Anterior cingulate cortex (tissue), 58 donors: ENCODE results near the gene ARHGAP15.

Experiments
- DNase-seq, 58 donors: peaks; one replicate each; lab custom pipeline; 2025; lab: John Stamatoyannopoulos, UW

The ARHGAP15 gene

DNA sequence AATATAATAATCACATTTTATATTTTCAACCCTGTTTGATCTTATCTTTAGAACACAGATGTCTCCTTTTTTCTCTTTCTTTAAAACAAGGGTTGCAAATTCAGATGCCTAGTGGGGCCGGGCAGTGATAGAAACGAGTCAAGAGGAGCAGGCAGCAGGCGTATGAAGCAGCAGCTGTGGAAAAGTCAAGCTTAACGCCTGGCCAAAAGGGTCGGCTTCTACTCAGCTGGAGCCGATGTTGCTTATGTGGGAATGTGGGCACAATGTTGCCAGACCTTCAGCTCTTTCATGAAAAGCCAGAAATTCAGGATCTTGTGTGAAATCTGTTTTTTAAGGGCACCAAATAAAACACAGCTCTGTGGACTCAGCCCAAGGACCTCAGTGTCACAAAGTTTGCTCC is 642.7 kb downstream of the ARHGAP15 start:
- no peak for DNase-seq

GRCh38 chr2:143776526-143777297 is 647.5 kb downstream of the ARHGAP15 start:
- no peak for DNase-seq

- peak in 1 of 58 donors; percentile 15 for DNase-seq
These were observed 649.8 kb downstream of the ARHGAP15 start for GRCh38 chr2:143779021-143779420.

DNA sequence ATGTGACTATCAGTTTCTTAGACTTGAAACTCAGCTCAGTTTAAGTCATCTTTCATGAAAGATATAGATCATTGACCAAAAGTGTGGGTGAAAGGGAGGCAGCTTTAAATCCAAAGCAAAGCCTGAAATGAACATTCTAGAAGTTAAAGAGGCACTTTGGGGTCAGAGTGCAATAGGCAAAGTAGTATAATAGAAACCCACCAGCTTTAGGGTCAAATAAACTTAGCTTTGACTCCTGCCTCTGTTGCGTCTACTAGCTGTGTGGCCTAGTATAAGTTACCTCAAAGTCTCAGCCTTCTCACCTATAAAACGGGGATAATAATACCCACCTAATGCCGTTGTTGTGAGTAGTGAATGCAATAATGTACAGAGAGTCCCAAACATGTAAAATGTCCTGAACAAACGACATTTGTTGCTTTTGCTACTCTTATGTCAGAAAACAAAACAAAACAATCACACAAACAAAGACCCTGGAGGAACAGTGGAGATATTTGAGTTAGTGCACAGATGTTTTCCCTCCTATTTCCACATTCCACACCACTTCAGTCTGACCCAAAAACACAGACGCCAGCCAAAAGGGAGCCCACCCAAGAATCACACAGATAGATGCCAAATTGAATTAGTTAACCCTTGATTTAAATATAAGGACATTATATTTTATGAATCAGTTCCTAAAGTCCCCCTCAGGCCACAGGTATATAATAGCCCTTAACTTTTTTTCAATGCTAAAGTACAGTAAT is 657.0 kb downstream of the ARHGAP15 start:
- no peak for DNase-seq

DNA sequence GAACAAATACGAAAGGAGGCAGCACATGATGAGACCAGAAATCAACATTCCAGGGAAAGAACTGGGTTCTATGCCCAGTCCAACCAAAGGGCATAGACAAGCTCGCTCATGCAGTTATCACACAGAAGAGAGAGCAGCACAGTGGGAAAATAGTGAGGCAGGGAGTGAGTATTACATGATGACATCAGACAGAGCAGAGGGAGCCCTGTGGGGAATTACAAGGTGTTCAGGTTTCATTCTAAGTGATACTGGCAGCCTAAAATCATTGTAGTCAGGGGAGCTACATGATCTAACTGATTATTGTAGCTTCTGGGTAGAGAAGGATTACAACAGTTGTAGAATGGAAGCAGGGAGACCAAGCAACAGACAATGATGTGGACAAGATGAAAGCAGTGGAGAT is 658.5 kb downstream of the ARHGAP15 start:
- DNase-seq: no peak

DNA sequence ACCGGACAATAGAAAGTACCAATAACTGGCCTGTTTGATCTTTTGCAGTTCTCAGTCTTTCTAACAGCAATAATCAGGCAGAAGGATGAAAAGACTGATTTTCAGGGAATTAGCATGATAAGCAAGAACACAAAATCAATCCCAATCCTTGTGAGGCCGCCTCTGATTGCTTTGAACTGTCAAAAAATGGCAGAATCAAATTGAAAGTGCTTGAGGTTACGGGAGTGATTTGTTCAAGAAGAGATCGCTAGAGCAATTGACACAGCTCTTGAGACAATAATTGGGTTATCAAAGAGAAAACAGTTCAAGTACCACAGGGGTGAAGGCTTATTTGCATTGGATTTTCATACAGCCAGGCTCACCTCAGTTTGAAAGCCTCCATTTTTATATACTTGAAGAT is 663.4 kb downstream of the ARHGAP15 start:
- no peak for DNase-seq

DNA sequence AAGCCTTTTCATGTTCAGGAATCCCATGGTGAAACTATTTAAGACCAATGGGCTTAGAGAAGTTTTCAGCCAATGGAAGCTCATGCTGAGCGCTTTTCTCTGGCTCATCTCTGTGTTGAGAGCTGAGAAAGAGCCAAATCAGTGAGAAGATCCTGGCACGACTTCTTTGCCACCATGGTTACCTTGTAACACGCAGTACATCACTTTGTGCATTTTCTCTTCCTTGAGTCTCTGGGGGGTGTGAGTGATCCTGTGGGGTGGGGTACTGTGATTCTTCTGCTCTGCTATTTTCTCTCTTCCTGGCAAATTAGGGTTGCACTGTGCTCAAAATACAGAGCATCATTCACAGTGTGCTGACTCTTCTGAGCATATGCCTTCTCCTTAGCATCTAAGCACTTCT is 664.2 kb downstream of the ARHGAP15 start:
- peak in 7 of 58 donors; percentile 1 to 47 (median 6) for DNase-seq

GRCh38 chr2:143796051-143796450 is 666.8 kb downstream of the ARHGAP15 start:
- no peak for DNase-seq

DNA sequence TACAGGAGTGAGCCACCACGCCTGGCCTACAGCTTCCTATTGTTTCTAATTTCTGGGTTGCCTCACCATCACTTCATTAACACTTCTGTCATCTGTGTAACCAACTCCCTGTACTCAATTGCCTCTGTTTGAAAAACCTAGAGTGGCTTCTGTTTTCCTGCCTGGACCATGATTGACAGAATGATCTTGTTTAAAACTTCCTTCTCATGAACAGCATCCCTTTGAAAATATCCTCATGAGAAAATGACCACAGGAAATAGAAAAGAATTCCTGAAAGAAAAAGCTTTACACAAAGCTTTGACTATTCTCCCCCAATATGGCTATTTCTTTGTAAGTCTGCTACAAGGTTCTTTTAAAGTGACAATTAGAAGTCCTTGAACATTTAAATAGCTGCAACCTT is 672.3 kb downstream of the ARHGAP15 start:
- DNase-seq: no peak

DNA sequence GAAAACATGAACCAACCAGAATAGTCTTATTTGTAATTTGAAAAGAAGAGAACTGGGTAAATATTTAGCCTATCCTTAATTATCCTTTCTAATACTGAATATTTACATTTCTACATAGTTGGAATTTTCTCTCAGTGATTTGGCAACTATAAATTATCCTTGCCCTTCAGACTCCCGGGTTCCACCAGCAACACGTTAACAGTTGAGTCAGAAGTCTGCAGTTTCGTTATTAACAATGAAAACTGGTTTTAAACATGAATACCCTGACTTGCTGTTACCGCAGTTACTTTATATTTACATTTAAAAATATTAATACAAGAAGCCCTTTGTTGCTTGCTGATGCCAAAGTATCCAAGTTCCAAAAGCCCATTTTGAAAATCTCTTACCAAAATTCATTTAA is 673.0 kb downstream of the ARHGAP15 start:
- no peak for DNase-seq

- no peak for DNase-seq
These were observed 673.8 kb downstream of the ARHGAP15 start for GRCh38 chr2:143802871-143803650.

- DNase-seq: no peak
These were observed 674.7 kb downstream of the ARHGAP15 start for GRCh38 chr2:143803936-143804335.

- DNase-seq: no peak
These were observed 676.4 kb downstream of the ARHGAP15 start for GRCh38 chr2:143805666-143806065.

DNA sequence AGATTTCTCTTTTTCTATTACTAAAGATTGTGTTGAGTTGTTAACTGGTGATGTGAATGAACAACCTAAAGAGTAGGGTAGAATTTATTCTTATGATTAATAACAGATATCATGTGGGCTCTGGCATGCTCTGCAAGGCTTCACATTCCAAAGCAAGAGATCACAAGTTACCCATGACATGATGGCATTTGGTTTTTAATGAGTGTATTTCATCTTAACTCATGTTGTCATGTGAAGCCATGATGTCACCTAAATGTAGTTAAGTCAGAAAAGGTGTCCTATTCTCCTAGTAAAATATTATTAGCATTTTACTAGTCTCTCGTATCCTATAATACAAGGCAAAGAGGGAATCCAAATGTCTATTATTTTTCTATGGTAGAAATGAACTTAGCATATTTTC is 678.0 kb downstream of the ARHGAP15 start:
- no peak for DNase-seq

GRCh38 chr2:143807671-143808070 is 678.5 kb downstream of the ARHGAP15 start:
- DNase-seq: no peak

- no peak for DNase-seq
These were observed 678.9 kb downstream of the ARHGAP15 start for GRCh38 chr2:143808166-143808565.

DNA sequence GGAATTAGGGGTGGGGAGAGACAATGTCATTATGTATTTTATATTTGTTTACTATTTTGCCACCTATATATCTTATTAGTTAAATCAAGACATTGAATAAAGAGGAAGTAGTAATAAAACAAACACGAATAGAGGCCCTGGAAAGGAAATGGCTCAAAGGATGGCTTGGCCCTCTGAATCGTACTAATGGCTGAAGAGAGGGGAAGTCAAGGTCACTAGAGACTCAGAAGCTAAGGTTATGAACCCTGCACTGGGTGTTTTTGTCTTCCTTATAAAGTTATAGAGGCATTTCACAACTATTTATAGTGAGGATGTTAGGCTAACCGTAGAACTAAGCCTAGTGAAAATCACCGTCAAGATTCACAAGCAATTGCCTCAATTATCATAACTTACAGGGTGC is 685.9 kb downstream of the ARHGAP15 start:
- DNase-seq: no peak

DNA sequence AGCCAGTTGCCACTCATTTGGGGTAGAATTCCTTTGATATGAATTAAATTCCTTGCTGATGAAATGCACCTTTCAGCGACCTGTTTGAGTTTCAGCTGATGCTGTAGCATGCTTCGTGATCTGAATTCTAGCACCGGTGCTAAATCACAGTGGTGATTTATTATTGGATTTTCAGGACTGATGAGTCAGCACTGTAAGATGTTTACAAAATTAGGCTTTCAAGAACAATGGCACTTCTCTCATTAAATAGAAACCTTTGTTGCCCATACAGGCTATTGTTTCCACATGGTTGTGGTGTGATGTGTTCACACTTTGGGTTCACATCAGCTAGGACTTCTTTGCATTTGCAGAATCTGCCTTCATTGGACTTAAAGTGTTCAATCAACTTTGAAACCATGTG is 687.7 kb downstream of the ARHGAP15 start:
- no peak for DNase-seq
